GM12875 (cell line): ENCODE data around the gene TUBB4B.
A peak's percentile ranks its signal among the peaks of the same experiment; 100 is the strongest.

Experiments used
- H3K4me3 ChIP-seq: one replicate; pipeline ENCODE4 v1.5.1; 2011; ENCODE audit warnings: low read depth, low read length, control low read depth
- CTCF ChIP-seq: IDR thresholded peaks from 2 replicates; pipeline ENCODE4 v1.5.1; 2011; ENCODE audit warnings: low read depth, mild to moderate bottlenecking, control low read depth, inconsistent platforms, low read length, moderate library complexity, borderline replicate concordance; ENCODE audit not compliant: insufficient read depth

The TUBB4B gene

DNA sequence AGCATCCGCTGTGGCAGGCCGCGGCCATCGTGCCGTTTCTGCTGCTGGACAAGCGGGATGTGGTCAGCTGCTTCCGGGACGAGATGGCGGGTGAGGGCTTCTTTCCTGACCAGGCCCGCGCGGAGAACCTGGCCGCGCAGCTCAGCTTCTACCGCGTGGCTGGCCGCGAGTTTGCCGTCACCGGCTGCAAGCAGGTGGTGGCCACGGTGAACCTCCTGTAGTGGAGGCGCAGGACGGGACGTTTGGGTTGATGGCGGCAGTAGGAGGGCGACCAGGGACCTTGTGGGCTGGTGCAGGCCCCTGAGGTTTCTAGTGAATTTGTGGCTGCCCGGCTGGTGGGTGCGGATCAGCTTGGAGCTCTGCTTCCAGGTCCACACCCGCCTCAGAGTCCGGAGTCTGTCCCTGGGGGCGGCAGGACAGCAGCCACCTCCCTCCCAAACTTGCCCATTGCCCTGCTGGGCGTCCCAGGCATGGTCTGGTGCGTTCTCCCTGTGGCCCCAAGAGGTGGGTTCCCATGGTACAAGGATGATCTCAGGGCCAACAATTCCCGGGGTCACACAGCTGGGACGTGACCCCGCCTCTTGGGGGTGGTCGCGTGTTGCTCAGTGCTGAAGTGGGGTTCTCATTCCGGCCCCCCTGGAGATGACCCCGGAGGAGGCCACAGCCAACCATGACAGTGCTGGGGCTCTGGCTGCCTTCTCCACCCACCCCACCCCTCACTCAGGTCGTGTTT, 38.8 kb downstream of the TUBB4B start:
- TF ChIP-seq CTCF = no peak
- H3K4me3 ChIP-seq = no peak overlapping the region

DNA sequence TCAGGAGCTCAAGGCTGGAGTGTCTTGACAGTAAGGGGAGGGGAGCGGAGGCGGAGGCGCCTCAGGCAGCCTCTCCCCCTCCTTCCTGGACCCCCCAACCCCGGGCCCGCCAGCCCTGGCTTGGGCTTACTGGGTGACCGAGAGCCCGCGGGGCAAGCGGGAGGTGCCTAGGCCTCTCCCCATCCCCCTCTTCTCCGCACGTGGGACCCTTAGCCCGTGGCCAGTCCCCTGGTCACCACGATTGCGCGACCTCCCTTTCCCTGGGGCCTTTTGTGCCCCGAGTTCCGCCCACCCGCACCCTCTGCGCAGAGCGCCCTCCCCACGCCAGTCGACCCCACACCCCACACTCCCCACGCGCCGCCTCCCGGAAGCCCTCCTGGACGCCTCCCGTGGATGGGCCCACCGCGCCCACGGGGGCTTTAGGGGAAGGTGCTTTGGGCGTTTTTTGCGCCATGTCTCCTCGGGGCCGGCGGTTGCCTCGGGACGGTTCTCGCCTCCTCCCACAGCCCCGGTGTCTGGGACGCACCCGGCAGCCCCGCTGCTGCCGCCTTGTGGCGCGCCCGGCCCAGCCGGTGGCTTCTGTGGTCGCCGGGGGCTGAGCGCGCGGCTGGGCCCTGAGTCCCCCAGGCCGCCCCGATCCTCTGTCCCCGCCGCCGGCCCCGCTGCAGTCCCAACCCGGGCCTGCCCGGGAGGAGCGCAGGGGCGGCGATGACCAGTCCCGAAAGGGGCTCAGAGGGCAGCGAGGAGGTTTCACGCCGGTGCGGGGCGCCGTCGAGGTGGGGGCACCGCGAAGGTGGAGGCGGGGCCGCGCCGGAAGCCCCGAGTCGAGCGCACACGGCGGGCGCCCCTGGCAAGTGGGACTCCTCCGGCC, 39.6 kb downstream of the TUBB4B start:
- H3K4me3 ChIP-seq = peak overlapping the region; percentile 5
- peak; percentile 49; the same call in 1 of the 2 replicates for TF ChIP-seq CTCF

- TF ChIP-seq CTCF = no peak
Observed at GRCh38 chr9:137281345-137282116, 40.4 kb downstream of the TUBB4B start.

GRCh38 chr9:137286975-137287383, 45.9 kb downstream of the TUBB4B start:
- TF ChIP-seq CTCF = peak; percentile 56
- no peak overlapping the region for H3K4me3 ChIP-seq

More at GRCh38 chr9:137281345-137282116, 40.4 kb downstream of the TUBB4B start:
- no peak overlapping the region for H3K4me3 ChIP-seq

GRCh38 chr9:137293094-137293481, 52.0 kb downstream of the TUBB4B start:
- H3K4me3 ChIP-seq = no peak overlapping the region
- TF ChIP-seq CTCF = no peak
